ENCODE results near the gene TLE7. TPM values are rescaled to one million over a fixed set of nuclear protein-coding genes. Genes with fewer than 3 reads are reported as not detected.

The TLE7 gene
- total RNA-seq, 2 experiments from 2014 or later: not detected

GRCh38 chr16:71456801-71457200 lies 14.9 kb upstream of the TLE7 start:
- Histone ChIP-seq H3K4me3 (ENCODE audit: low read depth, low read length, poor library complexity, severe bottlenecking) (no peak overlapping the region), H3K79me2 (ENCODE audit: insufficient read depth, low read depth, low read length) (peaks cover 23% of the 10 kb centered on the region; the same call in 1 of the 2 replicates), H3K9me2 (ENCODE audit: insufficient read depth, low read length) (no peaks in the 10 kb centered on the region), H3K36me3 (ENCODE audit: insufficient read depth, low read length) (peaks cover 8% of the 10 kb centered on the region; the same call in 1 of the 2 replicates), H3K9me3 (ENCODE audit: low read length) (no peaks in the 10 kb centered on the region), H3K4me1 (ENCODE audit: insufficient read depth, low read length, poor library complexity, severe bottlenecking) (peaks cover 11% of the 10 kb centered on the region), H4K20me1 (ENCODE audit: insufficient read depth, low read length) (no peaks in the 10 kb centered on the region), H3K27ac (ENCODE audit: low read depth, low read length, poor library complexity, severe bottlenecking) (no peak overlapping the region), H2AFZ (ENCODE audit: low read length) (no peak overlapping the region), H3K4me2 (ENCODE audit: low read length) (no peak overlapping the region)
- no peak for DNase-seq (ENCODE audit: low spot score)
- ChIA-PET POLR2A (no interaction called here), CTCF (ENCODE audit: unreplicated experiment) (no interaction called here)
- no TSS peak for BruUV-seq (replicated peaks)
- TF ChIP-seq EZH2phosphoT487 (IDR thresholded peaks at IDR 0.05; ENCODE audit: borderline replicate concordance, low read depth, low read length): no peak
- intact Hi-C loops (cut with micrococcal nuclease; ENCODE audit: unreplicated experiment): no loop called here

DNA sequence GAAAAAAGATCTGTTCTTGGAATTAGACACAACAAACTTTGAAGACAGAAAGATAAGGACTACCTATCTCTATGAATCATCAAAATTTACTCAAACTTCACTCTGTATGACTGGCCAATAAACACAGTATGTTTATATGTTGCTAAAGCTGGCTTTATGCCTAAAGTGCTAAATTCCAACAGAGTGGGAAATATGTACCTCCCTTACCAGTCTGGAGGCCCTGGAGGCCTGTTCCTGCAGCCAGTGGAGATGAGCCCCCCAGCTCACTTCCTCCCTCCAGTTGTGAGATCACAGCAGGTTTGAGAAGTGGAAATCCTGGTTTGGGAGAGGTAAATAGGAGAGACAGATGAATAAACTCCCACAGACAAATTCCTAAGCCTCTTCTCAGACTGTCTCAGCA lies 11.2 kb upstream of the TLE7 start:
- Histone ChIP-seq H3K4me3 (ENCODE audit: low read depth, low read length, poor library complexity, severe bottlenecking) (no peak overlapping the region), H3K9me3 (ENCODE audit: low read length) (no peaks in the 10 kb centered on the region; the same call in 1 of the 2 replicates), H2AFZ (ENCODE audit: low read length) (no peak overlapping the region), H3K4me2 (ENCODE audit: low read length) (no peak overlapping the region), H3K9me2 (ENCODE audit: insufficient read depth, low read length) (no peaks in the 10 kb centered on the region), H3K36me3 (ENCODE audit: insufficient read depth, low read length) (peaks cover 45% of the 10 kb centered on the region), H3K27ac (ENCODE audit: low read depth, low read length, poor library complexity, severe bottlenecking) (no peak overlapping the region), H4K20me1 (ENCODE audit: insufficient read depth, low read length) (no peaks in the 10 kb centered on the region), H3K4me1 (ENCODE audit: insufficient read depth, low read length, poor library complexity, severe bottlenecking) (no peaks in the 10 kb centered on the region), H3K79me2 (ENCODE audit: insufficient read depth, low read depth, low read length) (no peaks in the 10 kb centered on the region)
- POLR2A ChIA-PET: interaction anchor here (1.2 kb wide), 1 partner anchor 9 kb away, joined by 3 read pairs; the partner anchor contains the start of gene ZNF23
- DNase-seq (ENCODE audit: low spot score): no peak
- no TSS peak for BruUV-seq (replicated peaks)
- no peak for TF ChIP-seq CTCF (conservative IDR thresholded peaks at IDR 0.05; ENCODE audit: low read length)
- TF ChIP-seq EZH2phosphoT487 (IDR thresholded peaks at IDR 0.05; ENCODE audit: borderline replicate concordance, low read depth, low read length): no peak
- CTCF ChIA-PET (ENCODE audit: unreplicated experiment): no interaction called here
- intact Hi-C loops (cut with micrococcal nuclease; ENCODE audit: unreplicated experiment): no loop called here

DNA sequence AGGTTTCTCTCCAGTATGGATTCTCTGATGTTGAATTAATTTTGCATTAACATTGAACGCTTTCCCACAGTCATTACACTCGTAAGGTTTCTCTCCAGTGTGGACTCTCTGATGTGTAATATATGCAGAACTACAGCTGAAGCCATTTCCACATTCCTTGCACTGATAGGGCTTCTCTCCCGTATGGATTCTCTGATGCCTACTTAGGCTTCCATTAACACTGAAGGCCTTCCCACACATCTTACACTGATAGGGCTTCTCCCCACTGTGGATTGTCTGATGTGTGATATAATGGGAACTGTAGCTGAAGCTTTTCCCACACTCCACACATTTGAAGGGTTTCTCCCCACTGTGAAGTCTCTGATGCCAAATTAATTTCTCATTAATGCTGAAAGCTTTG lies 7.2 kb upstream of the TLE7 start:
- CTCF ChIA-PET (ENCODE audit: unreplicated experiment): no interaction called here
- intact Hi-C loops (cut with micrococcal nuclease; ENCODE audit: unreplicated experiment): no loop called here
- Histone ChIP-seq H3K9me2 (ENCODE audit: insufficient read depth, low read length) (no peaks in the 10 kb centered on the region), H3K4me1 (ENCODE audit: insufficient read depth, low read length, poor library complexity, severe bottlenecking) (no peaks in the 10 kb centered on the region), H3K27ac (ENCODE audit: low read depth, low read length, poor library complexity, severe bottlenecking) (no peak overlapping the region), H3K4me3 (ENCODE audit: low read depth, low read length, poor library complexity, severe bottlenecking) (no peak overlapping the region), H3K79me2 (ENCODE audit: insufficient read depth, low read depth, low read length) (no peaks in the 10 kb centered on the region), H2AFZ (ENCODE audit: low read length) (no peak overlapping the region), H3K9me3 (ENCODE audit: low read length) (no peaks in the 10 kb centered on the region; the same call in 1 of the 2 replicates), H3K4me2 (ENCODE audit: low read length) (no peak overlapping the region), H3K36me3 (ENCODE audit: insufficient read depth, low read length) (peaks cover 51% of the 10 kb centered on the region), H4K20me1 (ENCODE audit: insufficient read depth, low read length) (no peaks in the 10 kb centered on the region)
- BruUV-seq (replicated peaks): TSS peak; percentile 61
- POLR2A ChIA-PET: no interaction called here
- DNase-seq (ENCODE audit: low spot score): no peak
- no peak for TF ChIP-seq EZH2phosphoT487 (IDR thresholded peaks at IDR 0.05; ENCODE audit: borderline replicate concordance, low read depth, low read length)
- no peak for TF ChIP-seq CTCF (conservative IDR thresholded peaks at IDR 0.05; ENCODE audit: low read length)

Measured in OCI-LY7 (cell line).